Breast epithelium (tissue), 3 donors: ENCODE data around the gene FBXO34.

ENCODE experiments used
- CTCF ChIP-seq, 3 donors: fragments of 450-650 bp; IDR thresholded peaks; one replicate each; pipeline ENCODE4 v1.5.1; 2016 to 2017; ENCODE audit warnings: antibody characterized with exemption in 3 of 3, mild to moderate bottlenecking in 3 of 3, moderate library complexity in 3 of 3
- POLR2A ChIP-seq: fragments of 450-650 bp; IDR thresholded peaks from one replicate; pipeline ENCODE4 v1.6.1; 2016; ENCODE audit warnings: antibody characterized with exemption, mild to moderate bottlenecking, moderate library complexity

- no peak for TF ChIP-seq CTCF (IDR thresholded peaks at IDR 0.05)
- TF ChIP-seq POLR2A: no peak
Observed at GRCh38 chr14:55277972-55278740, 6.9 kb downstream of the FBXO34 start.
